Measurements from ENCODE around the gene FBXL7. TPM values are rescaled to one million over a fixed set of nuclear protein-coding genes. Genes with fewer than 3 reads are reported as not detected.

FBXL7 gene
- total and polyA plus RNA-seq, 9 of the 15 experiments (the other 6 are each of a cell fraction or from before 2014, with no cell fraction given), result 0.04 to 0.08 TPM; not detected in 7

DNA sequence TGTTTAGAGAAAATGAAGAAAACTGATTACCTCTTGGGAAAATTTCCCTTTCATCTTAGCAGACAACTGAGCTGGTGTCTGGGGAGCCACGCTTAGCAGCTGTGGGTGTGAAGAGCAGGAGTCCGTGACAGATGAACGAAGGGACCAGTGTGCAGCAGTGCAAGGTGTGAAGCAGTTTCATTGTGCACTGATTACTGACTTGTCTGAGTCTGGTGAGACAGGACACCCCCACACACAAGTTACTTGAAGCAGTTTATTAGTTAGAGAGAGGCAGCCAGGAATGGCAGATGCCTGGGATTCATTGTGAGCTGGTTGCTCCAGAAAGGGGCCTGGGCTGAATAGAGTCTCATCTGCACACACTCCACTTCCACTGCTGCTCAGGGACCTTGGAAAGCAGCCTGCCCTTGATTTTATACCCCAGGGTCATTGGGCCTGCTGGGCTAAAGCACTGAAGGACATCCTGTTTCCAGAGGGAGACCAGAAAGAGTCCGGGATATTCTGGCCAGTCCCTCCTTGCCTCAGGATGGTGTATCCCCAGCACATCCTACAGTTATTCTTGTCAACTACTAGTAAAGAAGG lies 47.4 kb downstream of the FBXL7 start:
- no peak for FAIRE-seq
- Histone ChIP-seq H3K79me2 (ENCODE audit: control insufficient read depth, insufficient read depth, low read length) (no peaks in the 10 kb centered on the region), H3K9me1 (ENCODE audit: control insufficient read depth, insufficient read depth, low read length) (no peaks in the 10 kb centered on the region), H3K4me3 (no peak overlapping the region), H2AFZ (ENCODE audit: low read depth, low read length) (no peak overlapping the region), H3K9ac (ENCODE audit: insufficient read depth in 1 of 2, low read depth in 2 of 2, low read length in 2 of 2) (no peak overlapping the region), H3K4me1 (replicated peaks in 1 of 2; ENCODE audit: control insufficient read depth in 2 of 2, insufficient read depth in 2 of 2, low read length in 2 of 2) (no peaks in the 10 kb centered on the region), H3K4me2 (ENCODE audit: insufficient read depth, low read length) (no peak overlapping the region), H3K27ac (ENCODE audit: extremely low read depth, low read depth, low read length) (no peak overlapping the region), H4K20me1 (replicated peaks; ENCODE audit: control insufficient read depth, insufficient read depth, low read length) (no peaks in the 10 kb centered on the region), H3K36me3 (ENCODE audit: control insufficient read depth, insufficient read depth, low read length) (no peaks in the 10 kb centered on the region), H3K27me3 (ENCODE audit: control insufficient read depth in 2 of 2, insufficient read depth in 2 of 2, low read length in 2 of 2) (no peaks in the 10 kb centered on the region), H3K9me3 (replicated peaks; ENCODE audit: control insufficient read depth, insufficient read depth, low read depth, low read length) (no peaks in the 10 kb centered on the region; the same call in 1 of the 2 replicates)
- BruUV-seq (replicated peaks), result no TSS peak
- ChIA-PET CTCF (ENCODE audit: low intra/inter-chr PET ratio) (no interaction called here), POLR2A (no interaction called here)
- no peak for ATAC-seq
- intact Hi-C loops (cut with micrococcal nuclease) (no loop called here), in situ Hi-C loops (cut with MboI) (no loop called here)
- 4% methylated on average over 4 of the region's 4 CpGs for WGBS (ENCODE audit: insufficient coverage, low coverage, missing lambda C conversion rate)
- no peak for DNase-seq (ENCODE audit: extremely low read depth in 1 of 4, low spot score in 3 of 4)
- TF ChIP-seq ZNF444 (CRISPR knock-in tag; IDR thresholded peaks at IDR 0.05) (no peak), POLR2A (conservative IDR thresholded peaks at IDR 0.05) (no peak), BACH1 (tag; IDR thresholded peaks at IDR 0.05) (no peak), BDP1 (IDR thresholded peaks at IDR 0.05; ENCODE audit: insufficient read depth, insufficient read length) (no peak), BCL6 (CRISPR knock-in tag; IDR thresholded peaks at IDR 0.05) (no peak), ZNF23 (CRISPR knock-in tag; IDR thresholded peaks at IDR 0.05) (no peak), ELF1 (tag; IDR thresholded peaks at IDR 0.05) (no peak), RBM25 (IDR thresholded peaks at IDR 0.05; ENCODE audit: low read depth, low read length, severe bottlenecking) (no peak), ZNF408 (CRISPR knock-in tag; IDR thresholded peaks at IDR 0.05; ENCODE audit: low read depth) (no peak), NFYB (IDR thresholded peaks at IDR 0.05; ENCODE audit: extremely low read depth, insufficient read length) (no peak)
- TF ChIP-seq, protein P1, sequence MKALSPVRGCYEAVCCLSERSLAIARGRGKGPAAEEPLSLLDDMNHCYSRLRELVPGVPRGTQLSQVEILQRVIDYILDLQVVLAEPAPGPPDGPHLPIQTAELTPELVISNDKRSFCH (CRISPR knock-in tag; IDR thresholded peaks at IDR 0.05), result no peak
- TF ChIP-seq, protein P1 (tag; IDR thresholded peaks at IDR 0.05), result no peak
- TF ChIP-seq, protein P2, sequence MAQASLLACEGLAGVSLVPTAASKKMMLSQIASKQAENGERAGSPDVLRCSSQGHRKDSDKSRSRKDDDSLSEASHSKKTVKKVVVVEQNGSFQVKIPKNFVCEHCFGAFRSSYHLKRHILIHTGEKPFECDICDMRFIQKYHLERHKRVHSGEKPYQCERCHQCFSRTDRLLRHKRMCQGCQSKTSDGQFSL (CRISPR knock-in tag; IDR thresholded peaks at IDR 0.05), result no peak
- TF ChIP-seq, protein P2 (tag; IDR thresholded peaks at IDR 0.05), result no peak
- TF ChIP-seq, protein P3, sequence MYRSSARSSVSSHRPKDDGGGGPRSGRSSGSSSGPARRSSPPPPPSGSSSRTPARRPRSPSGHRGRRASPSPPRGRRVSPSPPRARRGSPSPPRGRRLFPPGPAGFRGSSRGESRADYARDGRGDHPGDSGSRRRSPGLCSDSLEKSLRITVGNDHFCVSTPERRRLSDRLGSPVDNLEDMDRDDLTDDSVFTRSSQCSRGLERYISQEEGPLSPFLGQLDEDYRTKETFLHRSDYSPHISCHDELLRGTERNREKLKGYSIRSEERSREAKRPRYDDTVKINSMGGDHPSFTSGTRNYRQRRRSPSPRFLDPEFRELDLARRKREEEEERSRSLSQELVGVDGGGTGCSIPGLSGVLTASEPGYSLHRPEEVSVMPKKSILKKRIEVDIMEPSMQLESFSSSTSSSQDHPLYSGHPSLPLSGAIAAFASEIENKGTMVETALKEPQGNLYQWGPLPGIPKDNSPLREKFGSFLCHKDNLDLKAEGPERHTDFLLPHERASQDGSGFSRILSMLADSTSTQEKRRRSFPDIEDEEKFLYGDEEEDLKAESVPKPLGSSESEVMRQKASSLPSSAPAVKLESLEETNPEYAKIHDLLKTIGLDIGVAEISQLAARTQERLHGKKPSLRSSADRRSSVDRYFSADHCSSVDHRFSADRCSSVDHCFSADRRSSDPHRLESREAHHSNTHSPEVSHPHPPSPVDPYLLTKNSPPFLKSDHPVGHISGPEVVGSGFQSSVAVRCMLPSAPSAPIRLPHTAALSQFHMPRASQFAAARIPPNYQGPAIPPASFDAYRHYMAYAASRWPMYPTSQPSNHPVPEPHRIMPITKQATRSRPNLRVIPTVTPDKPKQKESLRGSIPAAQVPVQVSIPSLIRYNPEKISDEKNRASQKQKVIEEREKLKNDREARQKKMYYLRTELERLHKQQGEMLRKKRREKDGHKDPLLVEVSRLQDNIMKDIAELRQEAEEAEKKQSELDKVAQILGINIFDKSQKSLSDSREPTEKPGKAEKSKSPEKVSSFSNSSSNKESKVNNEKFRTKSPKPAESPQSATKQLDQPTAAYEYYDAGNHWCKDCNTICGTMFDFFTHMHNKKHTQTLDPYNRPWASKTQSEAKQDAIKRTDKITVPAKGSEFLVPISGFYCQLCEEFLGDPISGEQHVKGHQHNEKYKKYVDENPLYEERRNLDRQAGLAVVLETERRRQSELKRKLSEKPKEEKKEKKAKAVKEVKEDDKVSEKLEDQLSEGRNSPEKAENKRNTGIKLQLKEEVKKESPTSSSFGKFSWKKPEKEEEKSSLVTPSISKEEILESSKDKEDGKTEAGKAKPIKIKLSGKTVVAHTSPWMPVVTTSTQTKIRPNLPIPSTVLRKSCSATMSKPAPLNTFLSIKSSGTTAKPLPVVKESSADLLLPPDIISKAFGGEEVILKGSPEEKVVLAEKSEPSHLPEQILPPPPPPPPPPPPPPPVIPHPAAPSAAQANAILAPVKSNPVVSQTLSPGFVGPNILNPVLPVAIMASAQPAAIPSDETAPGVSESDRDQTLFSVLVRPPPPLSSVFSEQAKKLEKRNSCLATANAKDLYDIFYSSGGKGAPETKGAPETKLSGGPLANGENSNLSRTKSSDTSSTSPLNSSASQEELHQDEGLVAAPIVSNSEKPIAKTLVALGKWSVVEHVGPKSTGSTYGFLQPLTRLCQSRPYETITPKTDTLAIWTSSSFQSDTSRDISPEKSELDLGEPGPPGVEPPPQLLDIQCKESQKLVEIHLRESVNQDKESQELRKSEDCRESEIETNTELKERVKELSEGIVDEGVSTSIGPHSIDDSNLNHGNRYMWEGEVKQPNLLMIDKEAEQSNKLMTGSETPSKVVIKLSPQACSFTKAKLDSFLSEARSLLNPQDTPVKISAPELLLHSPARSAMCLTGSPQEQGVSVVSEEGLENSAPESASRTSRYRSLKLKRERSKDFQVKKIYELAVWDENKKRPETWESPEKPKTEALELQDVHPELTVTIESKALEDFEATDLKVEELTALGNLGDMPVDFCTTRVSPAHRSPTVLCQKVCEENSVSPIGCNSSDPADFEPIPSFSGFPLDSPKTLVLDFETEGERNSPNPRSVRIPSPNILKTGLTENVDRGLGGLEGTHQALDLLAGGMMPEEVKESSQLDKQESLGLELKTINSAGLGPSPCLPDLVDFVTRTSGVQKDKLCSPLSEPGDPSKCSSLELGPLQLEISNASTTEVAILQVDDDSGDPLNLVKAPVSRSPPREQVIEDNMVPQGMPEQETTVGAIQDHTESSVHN (IDR thresholded peaks at IDR 0.05; ENCODE audit: borderline replicate concordance in 1 of 2, low read depth in 1 of 2), result no peak

Data from K562 (cell line).